ENCODE measurements around the gene SRC. TPM values are rescaled to one million over a fixed set of nuclear protein-coding genes. Genes with fewer than 3 reads are reported as not detected.

The SRC gene
- polyA plus RNA-seq, 1 of the 3 experiments (the other 2 are of a cell fraction), result 23.8 TPM

DNA sequence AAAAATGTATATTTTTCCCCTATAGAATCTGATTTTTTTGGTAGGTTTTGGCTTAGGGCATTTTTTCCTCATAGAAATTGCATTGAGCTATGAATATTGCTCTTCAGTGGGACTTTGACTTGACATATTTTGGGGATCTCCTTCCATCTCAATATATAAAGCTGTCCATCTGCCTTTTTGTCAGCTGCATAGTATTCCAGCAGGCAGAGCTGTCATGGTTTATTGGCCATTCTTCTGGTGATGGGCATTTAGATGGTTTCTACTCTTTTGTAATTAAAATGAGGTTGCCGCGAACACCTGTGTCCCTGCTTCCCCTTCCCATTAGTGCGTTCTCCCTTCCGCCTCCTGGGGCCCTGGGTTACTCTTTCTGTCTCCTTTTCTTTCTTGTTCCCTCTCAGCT is 95.1 kb downstream of the SRC start:
- Histone ChIP-seq H4K20me1 (ENCODE audit: insufficient read depth) (no peaks in the 10 kb centered on the region), H3K36me3 (replicated peaks in 1 of 2; ENCODE audit: control insufficient read depth in 1 of 2, insufficient read depth in 2 of 2, low read length in 1 of 2) (no peaks in the 10 kb centered on the region), H3K4me2 (no peak overlapping the region), H3K9ac (no peak overlapping the region), H3K9me3 (no peaks in the 10 kb centered on the region), H3K79me2 (ENCODE audit: insufficient read depth) (no peaks in the 10 kb centered on the region), H3K4me3 (ENCODE audit: low read depth in 2 of 2, low read length in 1 of 2) (no peak overlapping the region), H3F3A (replicated peaks; ENCODE audit: insufficient read depth) (no peaks in the 10 kb centered on the region), H2AFZ (ENCODE audit: low read depth) (no peak overlapping the region), H3K27ac (ENCODE audit: low read depth in 2 of 2, low read length in 1 of 2) (no peak overlapping the region), H3K27me3 (ENCODE audit: insufficient read depth) (0 out of 2 replicates have a peak, but pooled peaks cover 6% of the 10 kb centered on the region), H3K9me2 (no peaks in the 10 kb centered on the region), H3K4me1 (ENCODE audit: control insufficient read depth in 1 of 2, insufficient read depth in 2 of 2, low read depth in 1 of 2, low read length in 1 of 2) (no peaks in the 10 kb centered on the region)
- TF ChIP-seq PBX3 (IDR thresholded peaks at IDR 0.05) (no peak), RFX5 (IDR thresholded peaks at IDR 0.05; ENCODE audit: low read length) (no peak), RXRA (IDR thresholded peaks at IDR 0.05; ENCODE audit: borderline replicate concordance, low read depth) (no peak), RAD21 (IDR thresholded peaks at IDR 0.05; ENCODE audit: low read length) (no peak), FOXM1 (IDR thresholded peaks at IDR 0.05; ENCODE audit: low read depth) (no peak)
- ChIA-PET POLR2A (no interaction called here), CTCF (interaction anchor here (1.2 to 1.5 kb wide), 2 partner anchors 11 to 246 kb away, joined by 4 read pairs; no protein-coding TSS in a partner anchor)
- 94% methylated on average over 4 of the region's 4 CpGs for WGBS (ENCODE audit: low lambda C conversion rate)
- DNase-seq, result no peak

DNA sequence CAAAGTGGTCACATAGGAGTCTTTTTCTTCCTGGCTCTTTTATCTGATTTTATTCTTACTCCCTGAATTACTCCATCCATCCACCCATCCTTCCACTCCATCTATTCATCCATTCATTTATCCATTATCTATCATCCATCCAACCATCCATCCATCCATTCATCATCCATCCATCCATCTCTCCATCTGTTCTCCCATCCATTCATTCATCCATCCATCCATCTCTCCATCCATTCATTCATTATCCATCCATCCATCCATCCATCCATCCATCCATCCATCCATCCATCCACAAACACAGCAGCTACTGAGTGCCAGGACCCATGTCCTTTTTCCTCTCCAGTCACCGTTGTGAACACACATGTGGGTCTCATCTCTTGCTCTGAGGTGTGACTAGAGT is 96.6 kb downstream of the SRC start:
- Histone ChIP-seq H3K4me1 (ENCODE audit: control insufficient read depth in 1 of 2, insufficient read depth in 2 of 2, low read depth in 1 of 2, low read length in 1 of 2) (no peaks in the 10 kb centered on the region), H3K9me3 (no peaks in the 10 kb centered on the region), H3K27me3 (ENCODE audit: insufficient read depth) (0 out of 2 replicates have a peak, but pooled peaks cover 6% of the 10 kb centered on the region), H2AFZ (ENCODE audit: low read depth) (no peak overlapping the region), H3K9me2 (no peaks in the 10 kb centered on the region), H3F3A (replicated peaks; ENCODE audit: insufficient read depth) (no peaks in the 10 kb centered on the region), H3K4me2 (no peak overlapping the region), H4K20me1 (ENCODE audit: insufficient read depth) (no peaks in the 10 kb centered on the region), H3K36me3 (replicated peaks in 1 of 2; ENCODE audit: control insufficient read depth in 1 of 2, insufficient read depth in 2 of 2, low read length in 1 of 2) (no peaks in the 10 kb centered on the region), H3K4me3 (ENCODE audit: low read depth in 2 of 2, low read length in 1 of 2) (no peak overlapping the region), H3K9ac (no peak overlapping the region), H3K27ac (ENCODE audit: low read depth in 2 of 2, low read length in 1 of 2) (no peak overlapping the region), H3K79me2 (ENCODE audit: insufficient read depth) (no peaks in the 10 kb centered on the region)
- WGBS (ENCODE audit: low lambda C conversion rate), result 43% methylated on average over 1 of the region's 1 CpG
- CTCF ChIA-PET, result no interaction called here
- DNase-seq, result no peak
- POLR2A ChIA-PET, result no interaction called here
- TF ChIP-seq FOXJ3 (CRISPR knock-in tag; IDR thresholded peaks at IDR 0.05) (no peak), PBX3 (IDR thresholded peaks at IDR 0.05) (no peak), NFIC (IDR thresholded peaks at IDR 0.05; ENCODE audit: borderline replicate concordance) (no peak), REST (IDR thresholded peaks at IDR 0.05; ENCODE audit: low read depth, low read length) (no peak), SIN3A (IDR thresholded peaks at IDR 0.05; ENCODE audit: borderline replicate concordance, low read depth, low read length) (no peak), EZH2phosphoT487 (IDR thresholded peaks at IDR 0.05; ENCODE audit: borderline replicate concordance, low read depth) (no peak), RXRA (IDR thresholded peaks at IDR 0.05; ENCODE audit: borderline replicate concordance, low read depth) (no peak), YY1 (IDR thresholded peaks at IDR 0.05; ENCODE audit: low read depth) (no peak), USF2 (IDR thresholded peaks at IDR 0.05; ENCODE audit: borderline replicate concordance, low read depth, low read length) (no peak), TAF1 (IDR thresholded peaks at IDR 0.05; ENCODE audit: borderline replicate concordance, low read depth, low read length) (no peak), NRF1 (IDR thresholded peaks at IDR 0.05; ENCODE audit: low read depth, low read length) (no peak)
- TF ChIP-seq, protein P1, sequence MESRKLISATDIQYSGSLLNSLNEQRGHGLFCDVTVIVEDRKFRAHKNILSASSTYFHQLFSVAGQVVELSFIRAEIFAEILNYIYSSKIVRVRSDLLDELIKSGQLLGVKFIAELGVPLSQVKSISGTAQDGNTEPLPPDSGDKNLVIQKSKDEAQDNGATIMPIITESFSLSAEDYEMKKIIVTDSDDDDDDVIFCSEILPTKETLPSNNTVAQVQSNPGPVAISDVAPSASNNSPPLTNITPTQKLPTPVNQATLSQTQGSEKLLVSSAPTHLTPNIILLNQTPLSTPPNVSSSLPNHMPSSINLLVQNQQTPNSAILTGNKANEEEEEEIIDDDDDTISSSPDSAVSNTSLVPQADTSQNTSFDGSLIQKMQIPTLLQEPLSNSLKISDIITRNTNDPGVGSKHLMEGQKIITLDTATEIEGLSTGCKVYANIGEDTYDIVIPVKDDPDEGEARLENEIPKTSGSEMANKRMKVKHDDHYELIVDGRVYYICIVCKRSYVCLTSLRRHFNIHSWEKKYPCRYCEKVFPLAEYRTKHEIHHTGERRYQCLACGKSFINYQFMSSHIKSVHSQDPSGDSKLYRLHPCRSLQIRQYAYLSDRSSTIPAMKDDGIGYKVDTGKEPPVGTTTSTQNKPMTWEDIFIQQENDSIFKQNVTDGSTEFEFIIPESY (IDR thresholded peaks at IDR 0.05; ENCODE audit: borderline replicate concordance, low read depth), result no peak
- TF ChIP-seq, protein P2, sequence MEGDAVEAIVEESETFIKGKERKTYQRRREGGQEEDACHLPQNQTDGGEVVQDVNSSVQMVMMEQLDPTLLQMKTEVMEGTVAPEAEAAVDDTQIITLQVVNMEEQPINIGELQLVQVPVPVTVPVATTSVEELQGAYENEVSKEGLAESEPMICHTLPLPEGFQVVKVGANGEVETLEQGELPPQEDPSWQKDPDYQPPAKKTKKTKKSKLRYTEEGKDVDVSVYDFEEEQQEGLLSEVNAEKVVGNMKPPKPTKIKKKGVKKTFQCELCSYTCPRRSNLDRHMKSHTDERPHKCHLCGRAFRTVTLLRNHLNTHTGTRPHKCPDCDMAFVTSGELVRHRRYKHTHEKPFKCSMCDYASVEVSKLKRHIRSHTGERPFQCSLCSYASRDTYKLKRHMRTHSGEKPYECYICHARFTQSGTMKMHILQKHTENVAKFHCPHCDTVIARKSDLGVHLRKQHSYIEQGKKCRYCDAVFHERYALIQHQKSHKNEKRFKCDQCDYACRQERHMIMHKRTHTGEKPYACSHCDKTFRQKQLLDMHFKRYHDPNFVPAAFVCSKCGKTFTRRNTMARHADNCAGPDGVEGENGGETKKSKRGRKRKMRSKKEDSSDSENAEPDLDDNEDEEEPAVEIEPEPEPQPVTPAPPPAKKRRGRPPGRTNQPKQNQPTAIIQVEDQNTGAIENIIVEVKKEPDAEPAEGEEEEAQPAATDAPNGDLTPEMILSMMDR (IDR thresholded peaks at IDR 0.05), result no peak

Data from SK-N-SH (cell line).